Right ventricle myocardium superior (tissue), 1 donor: Measurements from ENCODE around the gene TBC1D8. TPM values are rescaled to one million over a fixed set of nuclear protein-coding genes. Genes with fewer than 3 reads are reported as not detected.

ENCODE experiments used
- total RNA-seq: library from RNA; stranded (reverse); fragmentation: NEBNext Ultra II Directional; extraction: Animal tissue kit (Norgen Biotek cat#: 25700); gene quantifications from one replicate; pipeline ENCODE4 v1.2.1, GENCODE V29; 2021
- donor health status: DM: no; HTN: yes; CAD: no; lungs with severe emphysema.

Gene TBC1D8
- total RNA-seq, 1 donor from 2014 or later, result 51.4 TPM

Other genes with a start within 250 kb of the TBC1D8 start
- gene RPL31, start 149.1 kb downstream of the TBC1D8 start, total RNA-seq, result 756 TPM
- 33.1 TPM for gene CNOT11, start 101.5 kb upstream of the TBC1D8 start, total RNA-seq
- 14.0 TPM for gene RNF149, start 157.3 kb upstream of the TBC1D8 start, total RNA-seq
- gene CREG2, start 236.1 kb upstream of the TBC1D8 start, total RNA-seq, result not detected